Cardiac fibroblast (primary cell): ENCODE results near the gene ZNF716.

Experiments
- DNase-seq, 2 donors: peaks; one replicate each; pipeline versions ENCODE4 v3.0.0 to v3.0.0-alpha.2; 2010; ENCODE audit warnings: low read depth in 2 of 2
- H3K4me3 ChIP-seq, 2 donors: replicated peaks in 1 of 2; 1 replicate in 1 of 2; 2 replicates in 1 of 2; pipeline ENCODE4 v1.5.1; 2011; ENCODE audit warnings: low read depth in 2 of 2, low read length in 2 of 2, mild to moderate bottlenecking in 2 of 2, moderate library complexity in 1 of 2
- CTCF ChIP-seq: IDR thresholded peaks from one replicate; pipeline ENCODE4 v1.5.1; 2011; ENCODE audit warnings: low read depth, mild to moderate bottlenecking, low read length, inconsistent platforms

Gene ZNF716

GRCh38 chr7:57415730-57416129, 34.2 kb upstream of the ZNF716 start:
- TF ChIP-seq CTCF: no peak
- H3K4me3 ChIP-seq: no peak overlapping the region
- no peak for DNase-seq

GRCh38 chr7:57416601-57417358, 33.2 kb upstream of the ZNF716 start:
- no peak overlapping the region for H3K4me3 ChIP-seq
- DNase-seq: no peak
- no peak for TF ChIP-seq CTCF

GRCh38 chr7:57417736-57418135, 32.2 kb upstream of the ZNF716 start:
- no peak overlapping the region for H3K4me3 ChIP-seq
- TF ChIP-seq CTCF: no peak
- no peak for DNase-seq

GRCh38 chr7:57423768-57424167, 26.2 kb upstream of the ZNF716 start:
- no peak for TF ChIP-seq CTCF
- no peak for DNase-seq
- H3K4me3 ChIP-seq: no peak overlapping the region

- no peak for TF ChIP-seq CTCF
- no peak for DNase-seq
- H3K4me3 ChIP-seq: no peak overlapping the region
Measured at GRCh38 chr7:57424515-57425238, 25.3 kb upstream of the ZNF716 start.

GRCh38 chr7:57425239-57425944, 24.6 kb upstream of the ZNF716 start:
- TF ChIP-seq CTCF: no peak
- no peak for DNase-seq
- H3K4me3 ChIP-seq: no peak overlapping the region
